Measurements from ENCODE around the gene MAMDC2.

The MAMDC2 gene

DNA sequence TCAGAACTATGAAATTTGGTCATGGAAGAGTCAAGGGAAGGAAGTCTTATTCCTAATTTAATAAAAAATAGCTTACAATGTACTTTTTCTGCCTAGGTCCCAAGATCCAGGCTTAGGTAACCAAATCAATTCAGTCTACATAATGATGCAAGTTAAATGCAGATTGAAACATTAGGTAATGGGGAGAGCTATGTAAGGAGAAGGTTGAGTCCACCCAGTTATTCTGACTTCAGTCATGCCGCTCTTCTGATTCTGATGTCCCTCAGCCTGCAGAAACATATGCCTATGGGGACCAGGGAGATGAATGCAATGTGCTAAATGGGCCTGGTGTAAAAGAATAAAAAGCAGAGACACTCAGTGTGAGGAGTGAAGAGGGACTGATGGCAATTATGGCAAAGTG, 63.9 kb downstream of the MAMDC2 start:
- DNase-seq (ENCODE audit: low spot score): no peak

DNA sequence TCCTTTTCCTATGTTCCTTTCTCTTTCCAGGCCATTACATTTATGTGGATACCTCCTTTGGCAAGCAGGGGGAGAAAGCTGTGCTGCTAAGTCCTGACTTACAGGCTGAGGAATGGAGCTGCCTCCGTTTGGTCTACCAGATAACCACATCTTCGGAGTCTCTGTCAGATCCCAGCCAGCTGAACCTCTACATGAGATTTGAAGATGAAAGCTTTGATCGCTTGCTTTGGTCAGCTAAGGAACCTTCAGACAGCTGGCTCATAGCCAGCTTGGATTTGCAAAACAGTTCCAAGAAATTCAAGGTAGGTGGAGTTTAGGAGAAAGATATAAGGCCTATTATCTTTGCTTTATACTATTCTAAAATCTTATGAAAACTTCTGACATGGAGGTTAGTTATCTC, 64.5 kb downstream of the MAMDC2 start:
- no peak for DNase-seq (ENCODE audit: low spot score)

DNA sequence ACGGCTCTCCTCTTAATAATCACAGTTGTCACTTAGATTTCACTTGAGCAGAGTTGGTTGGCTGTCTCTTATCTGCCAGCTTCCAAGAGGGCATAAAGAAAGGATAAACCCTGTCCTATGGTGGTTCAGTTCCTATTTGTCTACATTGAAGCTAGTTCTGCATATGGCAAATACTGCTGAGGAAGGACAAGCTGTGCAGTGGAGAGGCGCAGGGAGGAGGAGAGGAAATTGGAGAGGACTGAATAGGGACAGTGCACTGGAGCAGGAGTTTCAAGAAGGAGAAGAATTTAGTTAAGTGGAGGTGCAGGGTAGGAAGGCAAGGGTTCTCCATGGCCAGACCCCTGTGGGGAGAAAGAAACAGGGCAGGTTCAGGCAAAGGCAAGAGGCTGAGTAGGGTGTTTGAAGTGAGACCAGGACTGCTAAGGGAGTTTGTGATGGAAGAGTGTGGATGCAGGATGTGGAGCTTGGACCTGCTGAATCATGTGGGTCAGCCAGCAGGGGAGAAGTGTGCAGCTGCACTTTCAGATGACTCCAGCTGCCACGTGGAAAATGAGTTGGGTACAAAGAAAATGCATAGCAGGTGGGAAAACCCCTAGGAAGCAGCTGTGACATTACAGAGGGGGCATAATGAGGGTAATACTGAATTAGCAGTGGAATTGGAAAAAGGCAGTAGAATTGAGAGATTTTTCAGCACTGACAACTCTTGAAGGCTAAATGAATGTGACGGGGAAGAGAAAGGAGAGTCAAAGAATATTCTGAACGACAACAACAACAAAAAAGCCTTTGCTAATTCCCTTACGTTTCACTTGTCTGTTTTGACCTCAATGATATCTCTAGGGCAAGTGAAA, 66.8 kb downstream of the MAMDC2 start:
- no peak for DNase-seq (ENCODE audit: low spot score)

DNA sequence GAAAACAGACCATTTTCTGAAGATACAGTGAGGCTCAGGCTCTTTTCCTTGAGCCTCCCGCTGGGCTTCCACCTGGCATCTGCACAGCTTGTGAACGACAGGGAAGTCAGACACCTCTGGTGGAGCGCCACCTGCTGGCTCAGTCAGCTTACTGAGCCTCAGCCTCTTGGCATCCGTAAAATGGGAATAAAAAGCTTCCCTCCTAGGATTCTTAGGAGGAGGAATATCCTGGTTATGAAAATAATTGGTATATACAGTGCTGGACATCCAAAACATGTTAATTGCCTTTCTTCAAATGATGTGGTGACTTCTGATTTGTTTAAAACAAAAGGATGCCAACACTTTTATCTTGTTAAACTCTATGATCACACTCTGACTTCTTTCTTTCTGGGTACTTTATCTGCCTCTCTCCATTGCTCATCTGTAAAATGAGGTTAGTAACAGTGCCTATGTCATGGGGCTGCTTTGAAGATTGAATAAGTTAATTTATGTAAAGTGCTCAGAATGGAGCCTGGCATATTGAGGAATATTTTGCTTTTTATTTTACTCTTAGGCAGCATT, 67.5 kb downstream of the MAMDC2 start:
- DNase-seq (ENCODE audit: low spot score): peak; percentile 54

DNA sequence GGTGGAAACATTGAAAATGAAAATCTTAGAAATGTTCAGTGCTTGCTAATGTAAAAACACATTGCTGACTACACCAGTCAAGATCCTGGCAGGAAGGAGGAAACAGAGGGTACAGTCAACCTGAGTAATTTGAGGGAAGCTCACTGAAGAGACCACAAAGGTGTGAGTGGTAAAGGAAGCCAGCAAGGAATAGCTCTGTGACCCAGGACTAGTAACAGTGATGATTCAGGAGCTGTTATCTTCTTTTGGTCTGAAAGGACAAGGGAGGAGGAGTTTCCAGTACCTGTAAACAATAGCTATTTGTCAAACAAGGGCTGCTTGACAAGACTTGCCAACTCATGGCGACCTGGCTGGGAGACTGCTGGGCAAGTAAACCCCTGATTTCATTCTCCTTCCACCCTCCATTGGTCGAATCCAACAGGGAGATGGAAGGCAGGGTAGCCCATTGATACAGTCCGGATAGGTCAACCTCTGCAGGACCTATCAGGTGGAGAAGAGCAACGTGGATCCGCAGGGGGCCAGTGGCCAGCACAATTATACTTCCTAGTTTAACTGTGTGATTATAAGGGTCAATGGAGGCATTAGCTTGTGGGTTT, 68.1 kb downstream of the MAMDC2 start:
- no peak for DNase-seq (ENCODE audit: low spot score)

DNA sequence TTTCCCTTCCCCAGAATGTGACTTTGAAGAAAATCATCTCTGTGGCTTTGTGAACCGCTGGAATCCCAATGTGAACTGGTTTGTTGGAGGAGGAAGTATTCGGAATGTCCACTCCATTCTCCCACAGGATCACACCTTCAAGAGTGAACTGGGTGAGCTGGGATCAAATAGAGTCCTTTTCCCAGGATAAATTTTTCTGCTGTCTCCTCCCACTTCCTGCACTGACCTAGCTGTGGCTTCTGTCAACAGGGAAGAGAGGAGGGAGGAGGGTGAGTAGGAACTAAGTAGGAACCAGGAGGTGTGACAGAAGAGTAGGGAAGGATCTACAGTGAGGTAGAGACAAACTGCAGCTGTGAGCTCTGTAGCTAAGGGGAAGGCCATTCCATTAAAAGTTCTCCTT, 69.3 kb downstream of the MAMDC2 start:
- no peak for DNase-seq (ENCODE audit: low spot score)

DNA sequence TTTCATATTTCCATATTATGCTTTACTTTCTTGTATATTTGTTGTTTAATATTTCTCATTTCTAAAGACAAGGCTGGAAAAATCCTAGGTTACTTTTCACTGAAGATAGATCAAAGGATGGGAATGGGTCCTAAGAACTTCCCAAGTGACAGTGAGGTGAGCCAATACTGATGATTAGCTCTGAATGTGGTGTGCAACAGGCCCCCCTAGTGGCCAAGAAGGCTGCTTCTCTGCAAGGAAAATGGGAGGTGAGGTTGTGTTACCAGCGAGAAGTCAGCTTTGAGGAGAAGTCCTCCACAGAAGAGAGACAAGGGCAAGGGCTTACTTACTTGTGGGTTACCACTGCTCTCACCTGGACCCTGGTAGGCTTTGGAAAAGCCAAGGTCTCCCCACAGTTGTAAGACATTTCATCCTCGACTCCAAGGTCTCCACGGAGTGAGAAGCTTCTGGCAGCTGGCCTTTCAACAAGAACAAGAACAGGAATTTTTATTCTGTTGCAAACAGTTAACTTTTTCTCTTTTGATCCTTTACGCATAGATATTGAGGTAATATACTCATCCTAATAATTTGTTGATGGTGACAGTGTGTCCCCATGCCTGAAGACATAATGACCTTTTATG, 69.9 kb downstream of the MAMDC2 start:
- DNase-seq (ENCODE audit: low spot score): peak; percentile 17

DNA sequence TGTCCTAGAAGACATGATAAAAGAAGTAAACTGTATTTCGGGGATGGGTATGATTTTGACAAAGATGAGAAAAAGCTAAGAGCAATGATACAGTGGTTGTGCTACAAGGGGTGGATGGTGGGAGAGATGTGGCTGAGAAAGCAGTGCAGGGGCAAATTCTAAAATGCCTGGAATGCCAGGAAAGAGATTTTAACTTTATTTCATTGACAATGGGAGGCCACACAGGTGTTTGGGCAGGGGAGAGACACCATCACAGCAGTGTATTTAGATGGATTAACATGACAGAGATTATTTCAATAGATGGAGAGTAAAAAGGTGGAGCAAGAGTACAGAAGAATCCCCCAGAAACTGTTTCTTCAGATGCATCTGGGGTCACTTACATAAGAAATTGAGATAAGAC, 71.2 kb downstream of the MAMDC2 start:
- DNase-seq (ENCODE audit: low spot score): no peak

DNA sequence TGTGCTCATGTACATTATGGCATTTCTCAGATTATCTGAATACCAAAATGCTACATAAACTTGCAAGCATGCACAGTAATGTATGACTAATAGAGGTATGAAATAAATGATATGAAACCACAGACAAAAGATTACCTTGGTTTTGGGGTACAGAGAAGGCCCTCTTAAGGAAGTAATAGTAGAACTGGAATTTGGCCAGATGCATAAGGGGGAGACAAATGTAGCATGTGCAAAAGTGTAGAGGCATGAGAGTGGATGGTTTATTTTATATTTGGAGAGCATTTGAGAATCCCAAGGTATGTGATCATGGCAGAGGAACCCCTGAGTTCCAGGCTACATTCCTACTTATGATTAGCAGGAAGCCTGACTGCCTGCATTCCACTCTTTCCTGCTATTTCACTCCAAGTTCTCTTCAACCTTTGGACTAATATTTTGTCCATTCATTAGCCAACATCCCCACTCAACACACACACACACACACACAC, 74.2 kb downstream of the MAMDC2 start:
- no peak for DNase-seq (ENCODE audit: low spot score)

DNA sequence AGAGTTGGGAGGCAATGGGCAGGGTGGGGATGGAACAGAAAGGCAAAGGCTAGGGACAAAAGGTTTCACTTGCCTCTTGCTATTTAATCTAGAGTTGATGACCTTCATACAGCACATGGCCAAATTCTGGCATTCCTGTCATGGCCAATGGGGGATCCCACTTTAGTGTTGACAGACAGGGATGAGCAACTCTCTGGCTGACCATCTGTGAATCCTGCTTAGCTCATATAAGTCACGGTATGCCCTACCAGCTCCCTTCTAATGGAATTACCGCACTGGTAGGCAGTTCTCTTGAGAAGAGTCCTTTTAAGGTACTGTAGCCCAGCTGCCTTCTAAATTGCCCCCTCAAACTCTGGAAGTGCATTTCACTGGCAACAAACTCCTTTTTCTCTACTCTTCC, 76.1 kb downstream of the MAMDC2 start:
- no peak for DNase-seq (ENCODE audit: low spot score)

DNA sequence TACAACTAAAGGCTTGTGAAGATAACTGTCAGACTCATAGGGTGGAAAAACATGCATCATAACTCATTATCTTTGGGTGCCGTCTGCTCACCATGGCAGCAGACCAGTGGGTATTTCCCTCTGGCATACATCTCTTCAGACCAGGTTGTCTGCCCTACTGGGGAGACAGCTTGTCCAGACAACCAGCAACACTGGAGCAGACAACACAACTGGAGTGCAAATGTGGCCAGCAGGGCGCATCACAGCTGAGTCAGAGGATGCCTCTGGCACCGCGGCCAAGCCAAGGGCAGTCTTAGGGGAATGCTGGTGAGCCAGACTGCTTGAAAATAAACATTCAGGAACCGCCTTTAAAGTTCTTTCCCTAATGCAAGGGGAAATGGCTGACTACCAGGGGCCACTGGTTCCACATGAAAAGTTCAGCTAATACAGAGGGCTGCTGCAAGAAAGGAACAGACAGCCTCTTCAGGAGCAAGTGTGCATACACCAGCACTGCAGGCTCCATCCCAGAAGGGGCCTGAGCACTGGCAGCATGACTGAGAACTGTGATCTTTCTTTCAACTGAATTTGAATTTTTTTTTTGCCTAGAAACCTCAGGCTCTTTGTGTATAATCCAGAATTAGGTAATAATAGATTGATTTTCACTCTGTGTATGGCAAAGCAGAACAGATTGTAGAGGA, 77.3 kb downstream of the MAMDC2 start:
- peak; percentile 50 for DNase-seq (ENCODE audit: low spot score)

DNA sequence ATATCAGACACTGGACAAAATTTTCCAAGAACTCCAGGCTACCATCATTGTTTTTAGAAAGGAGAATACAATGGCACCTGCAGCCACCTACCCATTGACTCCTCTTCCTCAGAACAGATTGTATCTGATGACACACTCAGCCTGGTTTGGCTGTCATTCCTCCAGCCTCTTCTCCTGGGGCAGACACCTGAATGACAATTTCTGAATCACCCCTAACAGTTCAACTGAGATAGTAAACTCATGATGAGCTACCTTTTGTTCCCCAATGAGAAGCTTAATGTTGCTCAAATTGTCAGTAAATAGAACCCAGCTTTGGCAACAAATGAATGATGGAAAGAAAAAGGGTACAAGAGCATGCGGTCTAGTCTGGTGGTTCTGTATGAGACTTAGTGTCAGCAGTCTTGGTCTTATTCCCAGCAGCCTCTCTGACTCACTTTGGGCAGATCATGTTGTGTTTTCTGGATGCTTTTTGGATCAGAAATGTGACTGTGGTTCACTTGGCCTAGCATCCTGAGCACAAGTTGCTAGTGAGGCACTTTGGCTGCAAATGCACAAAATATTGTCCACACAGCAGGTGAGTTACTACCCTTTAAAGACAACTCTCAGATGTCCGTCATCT, 78.3 kb downstream of the MAMDC2 start:
- DNase-seq (ENCODE audit: low spot score): no peak

DNA sequence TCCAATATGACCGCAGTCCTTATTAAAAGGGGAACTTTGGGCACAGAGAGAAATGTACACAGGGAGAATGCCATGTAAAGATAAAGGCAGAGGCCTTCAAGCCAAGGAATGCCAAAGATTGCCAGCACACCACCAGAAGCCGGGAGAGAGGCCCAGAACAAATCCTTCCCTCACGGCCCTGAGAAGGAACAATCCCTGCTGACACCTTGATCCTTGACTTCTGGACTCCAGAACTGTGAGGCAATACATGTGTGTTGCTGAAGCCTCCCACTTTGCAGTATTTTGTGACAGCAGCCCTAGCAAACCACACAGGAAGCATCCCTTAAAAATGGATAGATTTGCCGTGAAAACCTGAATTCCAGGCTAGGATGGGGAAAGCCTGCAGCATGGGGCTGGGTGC, 80.0 kb downstream of the MAMDC2 start:
- DNase-seq (ENCODE audit: low spot score): no peak

DNA sequence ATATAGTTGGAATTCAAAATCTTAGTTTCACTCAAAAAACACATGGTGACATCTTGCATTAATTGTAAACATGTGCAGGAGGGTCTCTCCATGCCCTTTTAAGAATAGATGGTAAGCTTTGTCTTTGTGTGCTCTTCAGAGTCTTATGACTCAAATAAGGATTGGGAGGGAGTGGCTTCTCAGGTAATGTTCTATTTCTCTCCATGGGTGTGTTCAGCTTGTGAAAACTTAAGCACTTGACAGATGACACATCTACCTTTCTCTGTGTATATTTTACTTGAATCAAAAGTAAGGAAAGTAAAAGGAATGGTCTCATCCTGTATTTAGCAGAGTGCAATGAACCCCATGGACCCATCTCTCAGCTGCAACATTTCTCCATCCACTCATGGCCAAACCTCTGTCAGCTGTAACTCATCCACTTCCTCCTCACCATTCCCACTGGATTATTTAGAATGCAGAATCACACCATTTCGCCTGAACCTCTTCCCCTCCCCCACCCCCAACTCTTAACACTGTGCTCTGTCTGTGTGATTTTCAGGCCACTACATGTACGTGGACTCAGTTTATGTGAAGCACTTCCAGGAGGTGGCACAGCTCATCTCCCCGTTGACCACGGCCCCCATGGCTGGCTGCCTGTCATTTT, 82.1 kb downstream of the MAMDC2 start:
- DNase-seq (ENCODE audit: low spot score): no peak

DNA sequence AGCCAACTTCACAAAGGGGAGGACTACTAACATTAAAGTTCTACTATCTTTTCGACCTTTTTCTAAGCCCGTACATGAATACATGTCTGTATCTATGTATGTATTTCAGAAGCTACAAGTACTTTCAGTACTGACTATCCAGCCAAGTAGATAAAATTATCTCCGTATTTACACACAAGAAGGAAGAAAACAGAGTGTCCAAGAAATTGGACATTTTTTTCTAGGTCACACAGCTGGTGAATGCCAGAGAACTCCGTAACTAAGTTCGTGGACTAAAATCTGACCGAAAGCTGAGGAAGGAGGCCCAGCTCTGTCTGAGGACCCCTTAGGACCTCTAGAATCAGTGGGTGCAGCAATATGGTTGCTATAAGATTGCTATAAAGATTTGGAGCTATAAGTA, 83.4 kb downstream of the MAMDC2 start:
- DNase-seq (ENCODE audit: low spot score): no peak

DNA sequence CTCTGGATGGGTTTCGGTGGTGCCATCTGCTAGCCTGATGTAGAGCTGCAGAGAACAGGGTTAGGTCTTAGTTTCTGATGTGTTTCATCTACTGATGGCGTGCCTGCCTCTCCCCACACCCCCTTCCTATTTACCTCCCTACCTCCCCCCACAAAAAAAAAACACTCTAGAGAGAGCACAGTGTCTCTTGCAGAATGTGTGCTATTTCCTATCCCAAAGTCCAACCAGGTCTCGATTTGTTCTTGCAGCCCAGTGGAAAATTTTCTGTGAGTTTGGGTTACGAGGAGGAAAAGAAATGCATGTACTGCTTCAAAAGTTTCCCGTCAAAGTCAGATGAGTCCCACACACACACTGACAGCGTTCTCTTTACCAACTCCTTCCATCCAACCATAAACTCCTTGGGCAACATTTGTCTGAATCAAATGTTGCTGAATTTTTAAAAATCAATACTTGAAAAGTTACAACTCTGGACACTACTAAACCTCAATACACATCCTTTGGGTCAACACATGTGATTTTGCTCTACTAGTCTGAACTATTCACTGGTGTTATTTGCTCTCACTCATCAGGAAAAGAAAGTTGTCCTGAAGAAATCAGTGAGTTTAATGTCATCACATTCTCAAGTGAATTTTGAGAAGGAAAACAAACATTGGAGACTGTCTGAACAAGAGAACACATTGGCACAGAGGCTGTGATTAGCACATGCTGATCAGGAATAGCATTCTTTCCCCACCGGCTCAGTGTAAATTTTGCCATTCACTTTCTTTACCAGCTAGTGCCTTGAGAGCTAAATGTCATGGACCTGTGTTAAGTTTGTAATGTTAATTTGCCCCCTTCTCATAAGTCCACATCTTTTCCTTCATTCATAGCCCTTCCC, 84.1 kb downstream of the MAMDC2 start:
- DNase-seq (ENCODE audit: low spot score): no peak

DNA sequence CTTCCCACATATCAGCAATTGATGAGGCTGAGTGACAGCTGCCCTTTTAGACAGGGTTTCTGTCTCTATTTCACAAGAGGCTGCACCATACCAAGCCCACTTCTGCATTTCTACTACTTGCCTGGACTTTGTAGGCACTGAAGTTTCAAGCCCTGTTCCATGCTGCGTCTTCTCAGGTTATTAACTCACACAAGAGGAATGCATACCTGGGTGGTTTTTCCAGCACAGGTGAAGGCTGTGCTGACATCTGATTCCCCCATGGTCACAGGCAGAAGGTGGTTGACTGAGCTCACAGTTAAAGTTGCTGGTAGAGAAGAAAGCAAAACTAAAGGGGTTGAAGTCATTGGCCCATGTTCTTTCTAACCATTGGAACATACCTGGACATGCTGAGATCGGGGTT, 86.6 kb downstream of the MAMDC2 start:
- no peak for DNase-seq (ENCODE audit: low spot score)

DNA sequence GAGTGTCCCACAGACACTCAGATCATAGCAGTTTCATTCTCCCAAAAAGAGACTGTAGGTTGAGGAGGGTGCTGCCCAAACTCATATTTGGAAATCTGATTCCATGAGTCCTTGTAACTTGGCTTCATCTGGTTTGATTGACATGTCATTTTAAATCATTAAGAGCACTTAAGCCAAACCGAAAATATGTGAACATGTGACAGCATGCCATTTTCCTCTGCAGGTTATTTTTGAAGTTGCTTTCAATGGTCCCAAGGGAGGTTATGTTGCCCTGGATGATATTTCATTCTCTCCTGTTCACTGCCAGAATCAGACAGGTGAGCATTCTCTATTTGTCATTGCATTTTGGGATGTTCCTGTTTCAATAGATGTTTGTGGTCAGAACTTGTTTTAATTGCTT, 87.6 kb downstream of the MAMDC2 start:
- no peak for DNase-seq (ENCODE audit: low spot score)

DNA sequence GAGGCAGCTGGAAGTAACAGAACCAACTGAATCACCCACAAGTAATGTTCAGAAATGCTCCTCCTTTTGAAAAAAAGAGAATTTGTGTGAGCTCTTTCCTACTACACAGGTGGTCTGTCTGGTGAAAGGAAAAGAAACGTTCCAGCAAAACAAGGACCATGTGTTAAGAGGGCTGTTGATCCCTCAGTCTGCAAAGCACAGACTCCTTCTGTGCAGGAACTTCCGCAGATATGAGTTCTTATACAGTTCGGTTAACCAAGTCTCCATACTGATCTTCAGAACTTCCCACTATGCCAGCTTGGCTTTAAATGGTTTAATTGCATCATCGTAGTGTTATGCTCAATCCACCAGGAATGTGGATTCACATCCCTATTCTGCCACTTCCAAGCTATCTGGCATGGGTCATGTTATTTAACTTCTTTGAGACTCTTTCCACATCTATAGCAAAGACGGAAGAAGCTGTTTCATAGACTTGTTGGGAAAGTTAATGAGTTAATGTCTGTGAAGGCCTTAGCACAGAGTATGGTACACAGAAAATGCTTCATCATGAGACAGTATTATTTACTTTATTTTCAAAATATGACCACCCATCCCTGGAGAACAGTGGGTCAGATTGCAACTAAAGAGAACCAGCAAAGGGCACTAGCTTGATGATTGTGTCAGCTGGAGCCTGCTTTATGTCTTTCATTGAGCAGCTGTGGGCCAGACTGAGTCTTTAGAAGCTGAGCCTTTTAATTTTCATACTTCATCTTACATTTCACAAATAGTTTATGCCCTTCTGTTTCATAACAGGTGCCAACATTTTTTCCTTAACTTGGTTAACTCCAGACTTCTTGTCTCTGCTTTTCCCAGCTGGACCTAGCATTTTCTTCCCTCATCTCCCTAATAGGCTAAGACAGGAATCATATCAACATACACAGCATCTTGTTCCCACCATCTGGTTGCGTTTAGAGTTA, 89.9 kb downstream of the MAMDC2 start:
- no peak for DNase-seq (ENCODE audit: low spot score)
